ENCODE measurements around the gene SDK1. TPM values are rescaled to one million over a fixed set of nuclear protein-coding genes. Genes with fewer than 3 reads are reported as not detected.

SDK1 gene
- total RNA-seq, 2 donors from 2014 or later, result 1.3 to 2.6 TPM

DNA sequence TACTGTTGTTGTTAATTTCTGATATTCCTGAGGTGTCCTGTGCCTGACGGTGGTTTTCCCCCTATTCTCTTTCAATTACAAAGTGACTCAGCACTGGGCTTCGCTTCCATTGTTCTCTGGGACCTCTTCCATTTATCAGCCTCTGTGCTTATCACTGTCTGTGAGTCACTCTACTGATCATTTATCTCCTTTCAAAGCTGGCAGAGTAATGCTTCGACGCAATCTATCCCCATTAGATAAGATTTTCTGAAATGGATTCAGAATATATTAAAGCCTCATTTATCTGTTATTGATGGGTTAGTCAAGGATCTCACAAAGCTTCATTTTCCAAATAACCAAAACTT is 679.2 kb downstream of the SDK1 start:
- H3K9me3 ChIP-seq, result no peaks in the 10 kb centered on the region
- H3K9ac ChIP-seq (ENCODE audit: low read depth in 2 of 2, low read length in 2 of 2), result no peak overlapping the region
- intact Hi-C loops (cut with DNase I), result no loop called here
- DNase-seq, result no peak
- no peaks in the 10 kb centered on the region for H3K4me1 ChIP-seq
- H3K4me3 ChIP-seq, result no peak overlapping the region
- no peak overlapping the region for H3K27ac ChIP-seq
- no peaks in the 10 kb centered on the region for H3K27me3 ChIP-seq
- no peaks in the 10 kb centered on the region for H3K36me3 ChIP-seq
- TF ChIP-seq, protein P1, sequence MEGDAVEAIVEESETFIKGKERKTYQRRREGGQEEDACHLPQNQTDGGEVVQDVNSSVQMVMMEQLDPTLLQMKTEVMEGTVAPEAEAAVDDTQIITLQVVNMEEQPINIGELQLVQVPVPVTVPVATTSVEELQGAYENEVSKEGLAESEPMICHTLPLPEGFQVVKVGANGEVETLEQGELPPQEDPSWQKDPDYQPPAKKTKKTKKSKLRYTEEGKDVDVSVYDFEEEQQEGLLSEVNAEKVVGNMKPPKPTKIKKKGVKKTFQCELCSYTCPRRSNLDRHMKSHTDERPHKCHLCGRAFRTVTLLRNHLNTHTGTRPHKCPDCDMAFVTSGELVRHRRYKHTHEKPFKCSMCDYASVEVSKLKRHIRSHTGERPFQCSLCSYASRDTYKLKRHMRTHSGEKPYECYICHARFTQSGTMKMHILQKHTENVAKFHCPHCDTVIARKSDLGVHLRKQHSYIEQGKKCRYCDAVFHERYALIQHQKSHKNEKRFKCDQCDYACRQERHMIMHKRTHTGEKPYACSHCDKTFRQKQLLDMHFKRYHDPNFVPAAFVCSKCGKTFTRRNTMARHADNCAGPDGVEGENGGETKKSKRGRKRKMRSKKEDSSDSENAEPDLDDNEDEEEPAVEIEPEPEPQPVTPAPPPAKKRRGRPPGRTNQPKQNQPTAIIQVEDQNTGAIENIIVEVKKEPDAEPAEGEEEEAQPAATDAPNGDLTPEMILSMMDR (IDR thresholded peaks at IDR 0.05), result no peak

DNA sequence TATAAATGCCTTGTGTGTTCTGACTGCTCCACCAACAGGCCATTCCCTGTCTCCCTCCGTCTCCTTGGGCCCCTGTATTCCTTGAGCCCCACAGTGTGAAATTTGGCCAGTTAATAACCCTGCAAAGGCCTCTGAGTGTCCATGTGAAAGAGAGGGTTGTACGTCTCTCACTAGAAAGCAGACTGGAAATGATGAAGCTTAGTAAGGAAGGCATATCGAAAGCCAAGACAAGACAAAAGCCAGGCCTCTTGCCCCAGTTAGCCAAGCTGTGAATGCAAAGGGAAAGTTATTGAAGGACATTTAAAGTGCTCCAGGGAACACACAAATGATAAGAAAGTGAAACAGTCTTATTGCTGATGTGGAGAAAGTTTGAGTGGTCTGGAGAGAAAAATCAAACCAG is 680.2 kb downstream of the SDK1 start:
- TF ChIP-seq, protein P1 (IDR thresholded peaks at IDR 0.05), result no peak
- intact Hi-C loops (cut with DNase I), result no loop called here
- H3K9me3 ChIP-seq, result no peaks in the 10 kb centered on the region
- no peak overlapping the region for H3K4me3 ChIP-seq
- no peak overlapping the region for H3K9ac ChIP-seq (ENCODE audit: low read depth in 2 of 2, low read length in 2 of 2)
- DNase-seq, result no peak
- no peaks in the 10 kb centered on the region for H3K36me3 ChIP-seq
- H3K4me1 ChIP-seq, result no peaks in the 10 kb centered on the region
- no peaks in the 10 kb centered on the region for H3K27me3 ChIP-seq
- H3K27ac ChIP-seq, result no peak overlapping the region

DNA sequence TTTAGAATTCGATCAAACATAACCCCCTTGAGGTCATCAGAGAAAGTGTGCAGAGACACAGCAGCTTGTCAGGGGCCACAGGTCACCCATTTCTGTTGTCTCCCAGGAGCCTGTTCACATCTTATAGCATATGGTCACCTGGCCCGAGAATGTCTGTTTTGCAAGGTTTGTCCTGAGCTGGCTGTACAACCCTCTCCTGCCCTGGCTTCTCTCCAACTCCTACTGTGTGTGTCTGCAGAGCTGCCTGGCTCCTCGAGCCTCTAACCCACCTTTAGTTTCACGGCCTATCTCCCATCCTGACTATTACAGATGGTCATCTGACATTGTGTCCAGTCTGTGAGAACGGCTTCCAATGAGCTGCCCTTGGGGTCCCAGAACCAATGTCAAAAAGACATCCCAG is 683.4 kb downstream of the SDK1 start:
- TF ChIP-seq, protein P1 (IDR thresholded peaks at IDR 0.05), result no peak
- intact Hi-C loops (cut with DNase I), result no loop called here
- Histone ChIP-seq H3K27me3 (no peaks in the 10 kb centered on the region), H3K9me3 (no peaks in the 10 kb centered on the region), H3K9ac (ENCODE audit: low read depth in 2 of 2, low read length in 2 of 2) (no peak overlapping the region), H3K4me1 (no peaks in the 10 kb centered on the region), H3K27ac (no peak overlapping the region), H3K36me3 (no peaks in the 10 kb centered on the region), H3K4me3 (no peak overlapping the region)
- no peak for DNase-seq

DNA sequence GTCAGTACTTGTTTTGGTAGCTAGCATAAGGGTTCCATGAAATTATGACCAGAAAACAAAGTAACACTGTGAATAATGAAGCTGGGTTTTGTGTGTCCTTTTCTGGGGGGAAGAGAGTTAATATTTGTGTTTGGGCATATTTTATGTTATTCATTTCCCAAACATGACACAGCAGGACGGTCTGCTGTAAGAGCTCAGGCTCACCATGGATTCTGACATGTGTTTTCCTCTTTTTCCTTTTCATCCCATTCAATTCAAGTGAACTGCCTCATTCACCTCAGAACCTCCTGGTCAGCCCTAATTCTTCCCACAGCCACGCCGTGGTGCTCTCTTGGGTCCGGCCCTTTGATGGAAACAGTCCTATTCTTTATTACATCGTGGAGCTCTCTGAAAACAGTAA is 685.9 kb downstream of the SDK1 start:
- H3K4me3 ChIP-seq, result no peak overlapping the region
- H3K36me3 ChIP-seq, result no peaks in the 10 kb centered on the region
- no peak overlapping the region for H3K27ac ChIP-seq
- TF ChIP-seq, protein P1 (IDR thresholded peaks at IDR 0.05), result no peak
- intact Hi-C loops (cut with DNase I), result no loop called here
- no peaks in the 10 kb centered on the region for H3K27me3 ChIP-seq
- no peaks in the 10 kb centered on the region for H3K9me3 ChIP-seq
- H3K4me1 ChIP-seq, result no peaks in the 10 kb centered on the region
- DNase-seq, result no peak
- H3K9ac ChIP-seq (ENCODE audit: low read depth in 2 of 2, low read length in 2 of 2), result no peak overlapping the region

DNA sequence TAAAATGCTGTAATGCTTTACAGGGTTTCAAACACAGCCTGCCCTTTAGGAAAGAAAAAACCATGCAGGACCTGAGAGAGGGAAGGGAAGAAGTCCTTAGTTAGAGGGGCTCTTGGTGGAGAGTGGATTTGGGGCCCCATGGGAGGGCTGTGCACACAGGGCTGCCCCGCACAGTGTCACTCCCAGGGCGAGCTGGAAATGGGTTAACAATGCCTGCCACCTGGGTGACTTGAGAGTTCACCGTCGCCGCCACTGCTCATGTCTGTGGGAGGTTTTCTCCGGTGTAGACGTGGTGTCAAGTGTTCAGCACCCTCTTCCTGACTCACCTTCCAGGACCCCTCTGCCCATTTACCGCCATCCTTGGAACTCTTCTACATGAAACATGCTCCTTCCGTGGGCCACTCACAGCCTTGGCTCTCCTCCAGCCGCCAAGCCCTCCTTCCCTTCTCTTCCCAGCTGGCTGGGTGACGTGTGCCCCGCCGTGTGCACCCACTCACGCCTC is 686.4 kb downstream of the SDK1 start:
- Histone ChIP-seq H3K27me3 (no peaks in the 10 kb centered on the region), H3K27ac (no peak overlapping the region), H3K36me3 (no peaks in the 10 kb centered on the region), H3K9me3 (no peaks in the 10 kb centered on the region), H3K4me3 (no peak overlapping the region), H3K9ac (ENCODE audit: low read depth in 2 of 2, low read length in 2 of 2) (no peak overlapping the region), H3K4me1 (no peaks in the 10 kb centered on the region)
- TF ChIP-seq, protein P1 (IDR thresholded peaks at IDR 0.05), result no peak
- intact Hi-C loops (cut with DNase I), result no loop called here
- DNase-seq, result no peak

DNA sequence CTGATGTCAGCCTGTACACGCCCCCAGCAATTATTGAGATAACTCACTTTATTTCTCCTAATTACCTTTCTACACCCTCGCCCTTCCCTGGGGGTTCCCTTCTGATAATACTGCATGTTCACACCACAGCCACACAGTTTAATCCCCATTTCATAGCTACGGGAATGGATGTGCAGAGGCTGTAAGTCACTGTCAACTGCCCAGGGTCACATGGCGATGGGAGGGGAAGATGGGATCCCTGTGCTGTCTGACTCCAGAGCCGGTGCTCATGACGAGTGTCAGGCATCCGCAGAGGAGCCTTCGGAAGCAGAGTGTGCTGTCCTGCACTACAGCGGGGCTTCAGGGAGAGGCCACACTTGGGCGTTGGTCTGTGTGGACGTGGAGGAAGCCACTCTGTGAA is 688.7 kb downstream of the SDK1 start:
- H3K4me3 ChIP-seq, result no peak overlapping the region
- no peaks in the 10 kb centered on the region for H3K27me3 ChIP-seq
- DNase-seq, result no peak
- TF ChIP-seq, protein P1 (IDR thresholded peaks at IDR 0.05), result no peak
- H3K9ac ChIP-seq (ENCODE audit: low read depth in 2 of 2, low read length in 2 of 2), result no peak overlapping the region
- intact Hi-C loops (cut with DNase I), result no loop called here
- no peak overlapping the region for H3K27ac ChIP-seq
- no peaks in the 10 kb centered on the region for H3K36me3 ChIP-seq
- no peaks in the 10 kb centered on the region for H3K4me1 ChIP-seq
- H3K9me3 ChIP-seq, result no peaks in the 10 kb centered on the region

Data from colonic mucosa (tissue), 4 donors.